Gastroesophageal sphincter (tissue), 3 donors: Measurements from ENCODE around the gene RARRES1.

Source experiments
- POLR2A ChIP-seq, 2 donors: fragments of 450-650 bp; IDR thresholded peaks; one replicate each; pipeline ENCODE4 v1.6.1; 2017; ENCODE audit warnings: antibody characterized with exemption in 2 of 2, mild to moderate bottlenecking in 2 of 2, moderate library complexity in 1 of 2
- TF ChIP-seq, protein P1 (sequence below), 4 experiments: fragments of 200-600 bp in 2 of 4; fragments of 450-650 bp in 2 of 4; sonication (generic) in 1 of 4; IDR thresholded peaks; one replicate each; pipeline ENCODE4 v1.5.1; 2017 to 2019; ENCODE audit warnings: antibody characterized with exemption in 4 of 4, mild to moderate bottlenecking in 2 of 4, moderate library complexity in 2 of 4

DNA sequence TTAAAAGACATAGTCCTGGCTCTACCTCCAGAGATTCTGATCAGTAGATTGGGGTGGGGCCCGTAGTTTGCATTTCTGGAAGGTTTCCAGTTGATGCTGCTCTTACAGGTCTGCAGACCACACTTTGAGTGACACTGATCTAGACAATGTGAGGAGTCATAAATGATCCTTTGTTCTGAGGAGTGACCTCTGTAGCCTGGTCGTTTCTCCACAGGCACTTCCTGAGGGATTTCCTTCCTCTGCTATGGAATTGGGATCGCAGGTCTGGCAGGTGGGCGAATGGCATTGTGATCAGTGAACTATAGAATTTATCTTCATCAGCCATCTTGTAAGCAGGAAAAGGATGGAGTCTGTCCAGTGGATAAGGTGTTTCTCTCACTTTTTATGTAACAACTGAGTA, 82.5 kb downstream of the RARRES1 start:
- TF ChIP-seq POLR2A (IDR thresholded peaks at IDR 0.05), result no peak
- TF ChIP-seq, protein P1, sequence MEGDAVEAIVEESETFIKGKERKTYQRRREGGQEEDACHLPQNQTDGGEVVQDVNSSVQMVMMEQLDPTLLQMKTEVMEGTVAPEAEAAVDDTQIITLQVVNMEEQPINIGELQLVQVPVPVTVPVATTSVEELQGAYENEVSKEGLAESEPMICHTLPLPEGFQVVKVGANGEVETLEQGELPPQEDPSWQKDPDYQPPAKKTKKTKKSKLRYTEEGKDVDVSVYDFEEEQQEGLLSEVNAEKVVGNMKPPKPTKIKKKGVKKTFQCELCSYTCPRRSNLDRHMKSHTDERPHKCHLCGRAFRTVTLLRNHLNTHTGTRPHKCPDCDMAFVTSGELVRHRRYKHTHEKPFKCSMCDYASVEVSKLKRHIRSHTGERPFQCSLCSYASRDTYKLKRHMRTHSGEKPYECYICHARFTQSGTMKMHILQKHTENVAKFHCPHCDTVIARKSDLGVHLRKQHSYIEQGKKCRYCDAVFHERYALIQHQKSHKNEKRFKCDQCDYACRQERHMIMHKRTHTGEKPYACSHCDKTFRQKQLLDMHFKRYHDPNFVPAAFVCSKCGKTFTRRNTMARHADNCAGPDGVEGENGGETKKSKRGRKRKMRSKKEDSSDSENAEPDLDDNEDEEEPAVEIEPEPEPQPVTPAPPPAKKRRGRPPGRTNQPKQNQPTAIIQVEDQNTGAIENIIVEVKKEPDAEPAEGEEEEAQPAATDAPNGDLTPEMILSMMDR (IDR thresholded peaks at IDR 0.05), result no peak
